T-helper 9 cell (primary cell): ENCODE measurements around the gene COL9A3.
"Not testable (repeated sequence)": the region's sequence is repeated elsewhere in the genome, so short reads cannot be mapped to it uniquely, and the experiment has no call there.

Source experiments
- DNase-seq: peaks from one replicate; pipeline ENCODE4 v3.0.0-alpha.2; 2020

The COL9A3 gene

DNA sequence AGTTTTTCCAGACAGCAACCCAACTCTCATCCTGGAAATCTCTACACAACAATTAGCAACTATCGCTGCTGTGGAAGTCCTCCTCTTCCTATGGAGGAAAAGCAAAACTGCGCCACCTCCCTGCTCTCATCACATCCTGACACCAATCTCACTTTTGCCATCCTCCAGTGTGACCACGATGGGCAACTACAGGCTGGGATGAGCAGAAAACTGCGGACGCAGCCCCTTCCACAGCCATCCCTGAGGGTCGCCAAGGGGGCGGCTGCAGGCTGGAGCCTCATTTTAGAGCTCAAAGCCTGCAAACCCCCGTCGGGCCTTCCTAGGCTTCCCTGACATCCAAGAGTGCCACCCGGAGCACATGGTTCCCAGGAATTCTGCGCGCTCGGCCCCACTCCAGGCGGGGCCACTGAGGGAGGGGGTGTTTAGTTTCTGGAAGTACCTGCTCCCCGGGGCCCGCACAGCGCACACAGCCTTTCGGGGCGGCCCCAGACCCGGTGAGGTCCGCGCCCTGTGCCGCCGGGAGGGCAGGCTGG is 43.6 kb downstream of the COL9A3 start:
- DNase-seq: no peak

GRCh38 chr20:62860924-62861691 is 44.3 kb downstream of the COL9A3 start:
- peak; percentile 37 for DNase-seq

- peak; percentile 96 for DNase-seq
Observed at GRCh38 chr20:62861726-62862336, 45.0 kb downstream of the COL9A3 start, which contains the start of gene TCFL5. Gene TCFL5, minus strand, starts transcription at chr20:62861822. Its CDS starts 152 bp downstream, at chr20:62861670.

GRCh38 chr20:62864207-62864606 is 47.4 kb downstream of the COL9A3 start:
- no peak for DNase-seq

DNA sequence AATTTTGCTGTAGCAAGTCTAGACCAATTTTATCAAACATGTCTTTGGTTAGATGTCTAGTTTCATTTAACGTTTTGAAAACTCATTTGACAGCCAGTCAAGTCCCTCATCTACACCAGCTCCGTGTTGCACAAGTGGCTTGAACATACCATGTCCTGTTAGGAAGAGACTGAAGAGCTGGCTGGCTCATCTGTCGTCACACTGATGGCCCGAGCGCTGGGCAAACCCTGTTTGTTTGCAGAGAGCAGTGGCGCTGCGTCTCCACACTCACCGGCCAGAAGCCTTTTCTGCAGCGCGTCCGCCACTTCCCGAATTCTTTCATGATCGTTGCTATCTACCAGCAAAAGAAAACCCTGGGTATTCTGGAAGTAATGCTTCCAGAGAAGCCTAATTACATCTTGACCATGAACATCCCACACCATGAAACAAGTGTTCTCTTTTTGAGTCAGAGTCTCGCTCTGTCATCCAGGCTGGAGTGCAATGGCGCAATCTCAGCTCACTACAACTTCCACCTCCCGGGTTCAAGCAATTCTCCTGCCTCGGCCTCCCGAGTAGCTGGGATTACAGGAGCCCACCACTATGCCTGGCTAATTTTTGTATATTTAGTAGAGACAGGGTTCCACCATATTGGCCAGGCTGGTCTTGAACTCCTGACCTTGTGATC is 55.5 kb downstream of the COL9A3 start:
- DNase-seq: no peak

GRCh38 chr20:62872862-62873261 is 56.0 kb downstream of the COL9A3 start:
- no peak for DNase-seq

GRCh38 chr20:62873280-62873679 is 56.4 kb downstream of the COL9A3 start:
- DNase-seq: no peak

DNA sequence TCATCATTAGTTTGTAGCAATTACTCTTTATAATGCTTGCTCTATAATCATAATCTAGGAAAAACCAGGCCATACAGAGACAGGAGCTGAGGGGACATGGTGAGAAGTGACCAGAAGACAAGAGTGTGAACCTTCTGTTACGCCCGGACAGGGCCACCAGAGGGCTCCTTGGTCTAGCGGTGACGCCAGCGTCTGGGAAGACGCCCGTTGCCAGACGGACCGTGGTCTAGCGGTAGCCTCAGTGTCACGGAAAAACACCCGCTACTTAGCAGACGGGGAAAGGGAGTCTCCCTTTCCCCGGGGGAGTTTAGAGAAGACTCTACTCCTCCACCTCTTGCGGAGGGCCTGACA is 56.8 kb downstream of the COL9A3 start:
- not testable (repeated sequence) for DNase-seq

DNA sequence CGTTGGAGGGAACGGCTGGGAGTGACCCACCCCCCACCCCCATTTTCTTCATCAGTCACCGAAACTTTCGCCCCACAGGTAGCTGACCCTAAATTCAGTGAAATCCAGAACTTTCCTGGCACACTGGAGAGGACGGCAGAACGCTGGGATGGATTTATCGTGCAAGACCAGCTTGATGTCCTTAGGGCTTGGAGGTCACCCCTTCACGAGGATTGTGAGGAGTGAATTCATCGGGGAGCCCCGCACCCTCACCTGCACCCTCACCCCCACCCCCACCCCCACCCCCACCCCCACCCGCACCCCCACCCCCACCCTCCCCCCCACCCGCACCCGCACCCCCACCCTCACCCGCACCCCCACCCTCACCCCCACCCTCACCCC is 58.1 kb downstream of the COL9A3 start:
- no peak for DNase-seq

DNA sequence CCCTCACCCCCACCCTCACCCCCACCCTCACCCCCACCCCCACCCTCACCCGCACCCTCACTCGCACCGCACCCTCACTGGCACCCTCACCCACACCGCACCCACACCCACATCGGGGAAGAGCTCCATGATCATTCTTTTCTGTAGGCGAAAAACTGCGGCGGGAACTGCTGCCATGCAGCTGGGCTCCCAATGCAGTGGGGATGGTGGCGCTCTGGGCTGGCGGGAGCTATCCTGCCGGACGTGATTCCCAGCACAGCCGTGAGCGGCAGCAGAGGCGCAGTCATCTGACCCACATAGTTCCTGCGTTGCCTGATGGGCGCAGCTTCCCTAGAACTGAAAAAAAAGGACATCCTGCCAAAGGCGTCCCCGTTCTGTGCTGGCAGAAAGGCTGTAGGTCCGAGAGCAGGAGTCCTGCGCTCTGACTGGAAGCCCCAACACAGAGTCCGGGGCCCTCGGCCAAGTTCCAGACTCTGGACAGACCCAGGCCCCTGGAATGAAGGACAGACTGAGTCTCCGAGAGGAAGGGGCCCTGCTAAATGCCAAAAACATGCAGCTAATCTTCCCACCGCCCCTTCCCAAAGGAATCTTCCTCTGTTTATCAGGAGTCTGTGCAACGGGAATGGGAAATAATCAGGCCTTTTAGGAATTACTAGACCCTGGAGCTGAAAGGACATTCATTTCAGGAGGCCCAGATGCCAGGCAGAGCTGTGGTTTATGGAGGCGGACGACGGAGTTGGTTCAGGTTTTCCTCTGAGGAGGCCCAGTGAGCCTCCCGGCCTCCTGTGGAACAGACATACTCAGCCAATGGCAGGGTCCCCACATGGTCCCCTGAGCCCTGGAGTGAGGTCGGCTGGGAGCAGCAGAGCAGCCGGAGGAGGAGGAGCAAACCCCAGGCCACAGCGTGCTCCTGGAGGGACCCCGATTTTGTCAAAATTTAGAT is 58.8 kb downstream of the COL9A3 start:
- DNase-seq: no peak

GRCh38 chr20:62876501-62876901 is 59.7 kb downstream of the COL9A3 start:
- DNase-seq: no peak

- no peak for DNase-seq
Observed at GRCh38 chr20:62876902-62877816, 60.3 kb downstream of the COL9A3 start.

- no peak for DNase-seq
Observed at GRCh38 chr20:62878244-62879038, 61.6 kb downstream of the COL9A3 start.

DNA sequence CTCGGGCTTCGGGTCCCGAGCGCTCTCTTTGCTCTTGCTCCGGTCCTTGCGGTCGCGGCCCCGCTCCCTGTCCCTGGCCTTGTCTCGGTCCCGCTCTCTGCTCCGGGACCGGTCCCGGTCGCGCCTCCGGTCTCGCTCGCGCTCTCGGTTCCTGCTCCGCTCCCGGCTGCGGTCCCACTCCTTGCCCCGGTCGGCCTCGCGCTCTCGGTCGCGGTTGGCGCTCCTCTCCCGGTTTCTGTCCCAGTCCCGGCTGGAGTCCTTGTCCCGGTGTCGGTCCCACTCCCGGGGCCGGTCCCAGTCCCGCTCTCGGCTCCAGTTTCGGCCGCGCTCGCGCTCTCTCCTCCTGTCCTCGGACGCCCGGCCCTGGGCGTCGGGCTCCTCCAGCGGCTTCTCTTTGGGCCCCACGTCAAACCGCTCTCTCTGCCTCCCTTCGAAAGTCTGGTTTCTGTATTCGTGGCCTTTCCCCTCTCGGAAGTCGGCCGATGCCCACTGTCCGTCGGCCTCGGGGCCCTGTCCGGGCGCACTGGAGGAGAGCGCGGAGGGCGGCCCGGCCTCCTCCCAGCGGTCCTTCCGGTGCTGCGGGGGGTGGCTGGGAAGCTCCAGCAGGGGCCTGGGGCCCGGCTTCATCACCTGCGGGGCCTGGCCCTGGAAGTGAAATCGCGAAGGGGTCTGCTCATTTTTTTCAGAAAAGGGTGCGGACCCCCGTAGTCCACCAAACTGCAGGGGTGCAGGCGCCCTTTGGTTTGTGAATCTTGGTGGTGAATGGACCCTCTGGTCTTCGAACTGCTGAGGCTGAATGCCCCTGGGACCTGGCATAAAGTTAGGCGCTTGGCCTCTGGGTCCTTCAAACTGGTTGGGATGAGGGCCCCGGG is 62.7 kb downstream of the COL9A3 start:
- DNase-seq: no peak

DNA sequence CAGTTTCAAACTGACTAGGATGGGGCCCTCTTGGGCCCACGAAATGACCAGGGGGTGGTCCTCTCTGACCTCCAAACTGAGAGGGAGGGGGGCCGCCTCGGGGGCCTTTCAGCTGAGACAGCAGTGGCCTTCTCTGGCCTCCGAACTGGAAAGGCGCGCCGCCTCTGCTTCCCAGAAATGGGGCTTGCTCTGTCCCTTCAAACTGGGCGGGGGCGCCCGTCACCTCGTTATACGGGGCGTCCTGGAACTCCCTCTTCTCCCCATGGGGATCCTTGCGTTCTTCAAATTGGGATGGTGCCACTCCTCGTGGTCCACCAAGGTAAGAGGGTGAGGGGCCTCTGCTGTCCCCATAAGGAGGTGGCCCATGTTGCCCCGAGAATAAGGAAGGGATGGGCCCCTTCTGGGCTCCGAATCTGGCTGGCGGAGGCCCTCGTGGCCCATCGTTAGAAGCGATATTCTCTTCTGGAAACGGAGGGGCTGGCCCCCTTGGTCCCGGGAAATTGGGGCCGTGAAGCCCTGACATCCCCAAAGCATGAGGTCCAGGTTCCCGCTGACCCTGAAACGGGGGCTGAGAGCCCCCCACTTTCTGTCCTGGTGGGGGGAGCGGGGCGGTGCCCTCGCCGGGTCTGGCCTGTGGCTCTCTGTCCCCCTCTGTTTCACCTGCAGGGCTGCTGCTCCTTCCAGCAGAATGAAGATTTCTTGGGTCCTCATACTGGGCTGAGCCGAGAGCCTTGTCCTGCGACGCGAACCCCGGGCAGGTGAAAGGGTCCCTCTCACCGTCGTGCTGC is 63.5 kb downstream of the COL9A3 start:
- DNase-seq: no peak

DNA sequence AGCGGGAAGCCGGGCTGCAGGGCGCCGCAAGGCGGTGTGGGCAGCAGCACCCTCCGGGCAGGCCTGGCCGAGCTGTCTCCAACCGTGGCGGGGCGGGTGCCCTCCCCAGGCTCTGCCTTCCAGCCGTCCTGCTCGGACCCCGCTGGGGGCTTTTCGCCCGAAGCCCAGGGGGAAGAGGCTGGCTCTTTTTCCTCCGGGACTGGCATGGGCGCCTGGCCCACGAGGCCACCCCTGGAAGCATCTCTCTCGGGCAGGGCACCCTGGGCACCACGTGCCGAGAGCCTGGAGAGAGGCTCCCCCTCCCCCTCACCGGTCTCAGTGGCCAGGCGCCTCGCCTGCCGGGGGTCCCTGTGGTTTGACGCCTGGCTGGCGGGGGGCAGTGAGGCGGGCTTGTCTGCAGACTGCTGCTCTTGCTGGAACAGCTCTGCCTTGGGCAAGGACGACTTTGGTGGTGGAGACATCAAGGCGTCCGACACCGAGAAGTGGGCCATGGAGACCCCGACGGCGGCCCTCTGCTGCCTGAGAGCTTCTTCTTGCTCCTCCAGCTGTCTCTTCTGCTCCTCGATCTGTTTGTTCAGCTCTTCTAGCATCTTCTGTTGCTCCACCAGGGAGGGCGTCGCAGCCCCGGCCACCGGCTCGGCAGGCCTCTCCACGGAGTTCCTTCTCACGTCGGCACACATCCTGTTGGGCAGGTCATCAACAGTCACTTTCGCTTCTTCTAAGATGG is 64.2 kb downstream of the COL9A3 start:
- DNase-seq: no peak

- no peak for DNase-seq
Observed at GRCh38 chr20:62881662-62882395, 65.0 kb downstream of the COL9A3 start.
